SU-DHL-6 (cell line): ENCODE results near the gene OAS1.
"Not testable (repeated sequence)": the region's sequence is repeated elsewhere in the genome, so short reads cannot be mapped to it uniquely, and the experiment has no call there.

ENCODE experiments used
- H2AFZ ChIP-seq: fragments of 200-600 bp; sonication (generic); 2 replicates; pipeline ENCODE4 v1.6.1; 2014; ENCODE audit warnings: low read depth, mild to moderate bottlenecking, moderate library complexity, mixed read lengths, antibody characterized with exemption, low read length; ENCODE audit not compliant: severe bottlenecking
- H3F3A ChIP-seq: fragments of 200-600 bp; shearing (Covaris generic); 2 replicates; pipeline ENCODE4 v1.6.0; 2016; ENCODE audit warnings: antibody characterized with exemption, mild to moderate bottlenecking; ENCODE audit not compliant: insufficient read depth
- H3K27ac ChIP-seq: fragments of 200-600 bp; sonication (generic); 2 replicates; pipeline ENCODE4 v1.5.1; 2016; ENCODE audit warnings: low read depth, mild to moderate bottlenecking, low read length, moderate library complexity, mixed read lengths
- H3K27me3 ChIP-seq: fragments of 200-600 bp; sonication (generic), shearing (Covaris generic); 2 replicates; pipeline ENCODE4 v1.6.0; 2014; ENCODE audit warnings: mild to moderate bottlenecking, low read length
- H3K36me3 ChIP-seq: fragments of 200-600 bp; sonication (generic); 2 replicates; pipeline ENCODE4 v1.6.1; 2014; ENCODE audit warnings: mild to moderate bottlenecking, low read length, mixed read lengths
- H3K4me2 ChIP-seq: fragments of 300-600, 200-600 bp; shearing (Covaris generic), sonication (generic); 2 replicates; pipeline ENCODE4 v1.6.0; 2014; ENCODE audit warnings: low read length, low read depth, mild to moderate bottlenecking; ENCODE audit not compliant: poor library complexity, severe bottlenecking
- H3K4me3 ChIP-seq: fragments of 200-600 bp; sonication (generic); 2 replicates; pipeline ENCODE4 v1.5.1; 2014; ENCODE audit warnings: antibody characterized with exemption, low read length, mild to moderate bottlenecking, mixed read lengths; ENCODE audit not compliant: insufficient read depth, poor library complexity, severe bottlenecking
- H3K79me2 ChIP-seq: fragments of 200-600 bp; sonication (generic); 2 replicates; pipeline ENCODE4 v1.6.1; 2014; ENCODE audit warnings: mild to moderate bottlenecking, low read length, moderate library complexity; ENCODE audit not compliant: insufficient read depth
- H3K9ac ChIP-seq: fragments of 200-600 bp; sonication (generic); 2 replicates; pipeline ENCODE4 v1.7.0; 2014; ENCODE audit warnings: mild to moderate bottlenecking, low read length
- H3K9me2 ChIP-seq: fragments of 200-600 bp; sonication (generic); replicated peaks from 2 replicates; pipeline ENCODE4 v1.6.1; 2014; ENCODE audit warnings: low read length; ENCODE audit not compliant: insufficient read depth
- H3K9me3 ChIP-seq: fragments of 200-600 bp; sonication (generic); 2 replicates; pipeline ENCODE4 v1.6.1; 2014; ENCODE audit warnings: low read length, mixed read lengths; ENCODE audit not compliant: insufficient read depth
- H4K20me1 ChIP-seq: fragments of 200-600 bp; sonication (generic); 2 replicates; pipeline ENCODE4 v1.6.1; 2014; ENCODE audit warnings: low read depth, mild to moderate bottlenecking, antibody characterized with exemption, low read length, moderate library complexity, mixed read lengths
- EZH2phosphoT487 ChIP-seq: fragments of 200-600 bp; sonication (generic), shearing (Covaris generic); conservative IDR thresholded peaks from 2 replicates; pipeline ENCODE4 v1.6.1; 2018; ENCODE audit warnings: mild to moderate bottlenecking, antibody characterized with exemption, low read length, moderate library complexity, mixed read lengths
- TF ChIP-seq, protein P1 (sequence below): fragments of 200-600 bp; sonication (generic); IDR thresholded peaks from one replicate; pipeline ENCODE4 v1.5.1; 2017; ENCODE audit warnings: antibody characterized with exemption, mild to moderate bottlenecking, low read length, moderate library complexity; ENCODE audit not compliant: insufficient read depth, poor library complexity, severe bottlenecking

The OAS1 gene

DNA sequence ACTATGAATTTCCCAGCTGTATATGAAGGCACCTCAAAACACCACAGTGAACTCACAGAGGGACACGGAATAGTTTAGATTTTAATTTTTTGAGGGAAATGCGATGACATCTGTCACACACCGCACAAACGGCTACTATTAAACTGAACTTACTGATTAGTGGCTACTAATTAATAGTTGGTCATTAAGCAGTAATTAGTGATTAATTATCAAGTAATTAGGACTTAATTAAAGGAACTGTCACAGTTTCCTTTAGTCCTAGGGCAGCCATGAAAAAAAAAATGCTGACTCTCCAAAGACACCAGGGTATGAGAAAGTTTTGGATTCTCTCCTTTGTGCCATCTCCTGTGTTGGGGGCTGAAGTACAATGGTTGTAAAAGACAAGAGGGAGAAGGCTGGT lies 2.9 kb downstream of the OAS1 start:
- TF ChIP-seq EZH2phosphoT487, result no peak
- TF ChIP-seq, protein P1, sequence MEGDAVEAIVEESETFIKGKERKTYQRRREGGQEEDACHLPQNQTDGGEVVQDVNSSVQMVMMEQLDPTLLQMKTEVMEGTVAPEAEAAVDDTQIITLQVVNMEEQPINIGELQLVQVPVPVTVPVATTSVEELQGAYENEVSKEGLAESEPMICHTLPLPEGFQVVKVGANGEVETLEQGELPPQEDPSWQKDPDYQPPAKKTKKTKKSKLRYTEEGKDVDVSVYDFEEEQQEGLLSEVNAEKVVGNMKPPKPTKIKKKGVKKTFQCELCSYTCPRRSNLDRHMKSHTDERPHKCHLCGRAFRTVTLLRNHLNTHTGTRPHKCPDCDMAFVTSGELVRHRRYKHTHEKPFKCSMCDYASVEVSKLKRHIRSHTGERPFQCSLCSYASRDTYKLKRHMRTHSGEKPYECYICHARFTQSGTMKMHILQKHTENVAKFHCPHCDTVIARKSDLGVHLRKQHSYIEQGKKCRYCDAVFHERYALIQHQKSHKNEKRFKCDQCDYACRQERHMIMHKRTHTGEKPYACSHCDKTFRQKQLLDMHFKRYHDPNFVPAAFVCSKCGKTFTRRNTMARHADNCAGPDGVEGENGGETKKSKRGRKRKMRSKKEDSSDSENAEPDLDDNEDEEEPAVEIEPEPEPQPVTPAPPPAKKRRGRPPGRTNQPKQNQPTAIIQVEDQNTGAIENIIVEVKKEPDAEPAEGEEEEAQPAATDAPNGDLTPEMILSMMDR, result no peak
- Histone ChIP-seq H3K4me3 (no peak overlapping the region), H3K9me3 (peaks cover 12% of the 10 kb centered on the region; the same call in 1 of the 2 replicates), H3K9me2 (no peaks in the 10 kb centered on the region), H3K36me3 (peaks cover 14% of the 10 kb centered on the region), H3F3A (no peaks in the 10 kb centered on the region), H3K9ac (no peak overlapping the region), H2AFZ (no peak overlapping the region), H3K27me3 (no peaks in the 10 kb centered on the region), H4K20me1 (no peaks in the 10 kb centered on the region), H3K27ac (no peak overlapping the region), H3K4me2 (no peak overlapping the region), H3K79me2 (peaks cover 7% of the 10 kb centered on the region; the same call in 1 of the 2 replicates)

DNA sequence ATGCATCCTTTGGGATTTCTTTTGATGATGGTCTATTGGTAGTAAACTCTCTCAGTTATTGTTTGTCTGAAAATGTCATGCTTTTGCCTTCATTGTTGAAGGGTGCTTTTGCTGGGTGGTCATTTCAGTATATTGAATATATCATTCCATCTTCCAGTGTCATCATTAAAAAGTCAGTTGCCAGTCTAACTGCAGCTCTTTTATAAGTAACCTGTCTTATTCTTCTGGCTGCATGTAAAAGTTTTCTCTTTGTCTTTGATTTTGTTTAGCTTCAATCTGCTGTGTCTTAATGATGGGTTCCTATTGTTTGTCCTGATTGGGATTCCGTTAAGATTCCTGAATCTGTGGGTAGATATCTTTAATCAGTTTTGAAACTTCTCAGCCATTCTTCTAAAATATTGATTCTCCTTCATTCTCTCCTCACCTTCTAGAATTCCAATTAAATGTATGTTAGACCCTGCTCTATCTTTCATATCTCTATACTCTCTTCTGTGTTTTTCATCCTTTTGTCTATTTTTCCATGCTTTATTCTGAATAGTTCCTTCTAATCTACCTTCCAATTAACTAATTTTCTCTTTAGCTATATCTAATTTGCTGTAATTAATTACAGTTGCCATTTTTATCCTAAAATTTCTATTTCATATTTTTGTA lies 6.4 kb downstream of the OAS1 start:
- H2AFZ ChIP-seq, result no peak overlapping the region
- TF ChIP-seq, protein P1, result no peak
- no peak for TF ChIP-seq EZH2phosphoT487

DNA sequence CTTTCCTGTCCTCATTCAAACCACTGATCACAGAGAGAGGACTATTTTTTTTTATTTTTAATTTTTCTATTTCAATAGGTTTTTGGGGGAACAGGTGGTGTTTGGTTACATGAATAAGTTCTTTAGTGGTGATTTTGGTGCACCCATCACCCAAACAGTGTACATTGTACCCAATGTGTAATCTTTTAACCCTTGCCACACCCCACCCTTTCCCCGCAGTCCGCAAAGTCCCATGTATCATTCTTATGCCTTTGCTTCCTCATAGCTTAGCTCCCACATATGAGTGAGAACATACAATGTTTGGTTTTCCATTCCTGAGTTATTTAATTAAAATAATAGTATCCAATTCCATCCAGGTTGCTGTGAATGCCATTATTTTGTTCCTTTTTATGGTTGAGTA lies 7.1 kb downstream of the OAS1 start:
- H3K79me2 ChIP-seq, H3K27me3 ChIP-seq, H3K4me3 ChIP-seq, H3F3A ChIP-seq, H3K27ac ChIP-seq, H3K9me2 ChIP-seq, H4K20me1 ChIP-seq, H3K9ac ChIP-seq, H2AFZ ChIP-seq, H3K4me2 ChIP-seq: not testable (repeated sequence)
- Histone ChIP-seq H3K9me3 (peaks cover 12% of the 10 kb centered on the region; the same call in 1 of the 2 replicates), H3K36me3 (peaks cover 14% of the 10 kb centered on the region)

More for the DNA sequence above, 6.4 kb downstream of the OAS1 start:
- Histone ChIP-seq H3K9me2 (no peaks in the 10 kb centered on the region), H3K9ac (no peak overlapping the region), H4K20me1 (no peaks in the 10 kb centered on the region), H3K36me3 (peaks cover 14% of the 10 kb centered on the region), H3K79me2 (peaks cover under 1% of the 10 kb centered on the region; the same call in 1 of the 2 replicates), H3K4me2 (no peak overlapping the region), H3K27me3 (no peaks in the 10 kb centered on the region), H3F3A (no peaks in the 10 kb centered on the region), H3K27ac (no peak overlapping the region), H3K9me3 (peaks cover 12% of the 10 kb centered on the region; the same call in 1 of the 2 replicates), H3K4me3 (no peak overlapping the region)

DNA sequence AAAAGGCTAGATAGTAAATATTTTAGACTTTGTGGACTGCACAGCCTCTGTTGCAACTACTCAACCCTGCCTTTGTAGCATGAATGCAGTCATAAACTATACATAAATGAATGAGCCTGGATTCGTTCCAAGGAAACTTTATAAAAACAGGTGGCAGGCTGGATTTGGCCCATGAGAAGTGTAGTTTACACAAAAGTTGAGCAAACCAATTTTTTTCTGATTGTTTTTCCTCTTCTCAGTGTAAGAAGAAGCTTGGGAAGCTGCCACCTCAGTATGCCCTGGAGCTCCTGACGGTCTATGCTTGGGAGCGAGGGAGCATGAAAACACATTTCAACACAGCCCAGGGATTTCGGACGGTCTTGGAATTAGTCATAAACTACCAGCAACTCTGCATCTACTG lies 9.5 kb downstream of the OAS1 start:
- no peaks in the 10 kb centered on the region for H3F3A ChIP-seq
- H4K20me1 ChIP-seq, result no peaks in the 10 kb centered on the region
- TF ChIP-seq, protein P1, result no peak
- no peak for TF ChIP-seq EZH2phosphoT487
- peaks cover 12% of the 10 kb centered on the region; the same call in 1 of the 2 replicates for H3K9me3 ChIP-seq
- no peaks in the 10 kb centered on the region for H3K79me2 ChIP-seq
- H3K4me2 ChIP-seq, result no peak overlapping the region
- peaks cover 14% of the 10 kb centered on the region for H3K36me3 ChIP-seq
- H3K27me3 ChIP-seq, result no peaks in the 10 kb centered on the region
- no peak overlapping the region for H2AFZ ChIP-seq
- no peak overlapping the region for H3K4me3 ChIP-seq
- H3K27ac ChIP-seq, result no peak overlapping the region
- no peak overlapping the region for H3K9ac ChIP-seq
- H3K9me2 ChIP-seq, result no peaks in the 10 kb centered on the region
